GM18870 (cell line): ENCODE data around the gene RFX2.
"Not testable (repeated sequence)": the region's sequence is repeated elsewhere in the genome, so short reads cannot be mapped to it uniquely, and the experiment has no call there.

Experiments
- ATAC-seq: cut with Tn5 transposase; IDR thresholded peaks from one replicate; pipeline ENCODE4 v1.9.1; 2021; ENCODE audit warnings: moderate library complexity; ENCODE audit not compliant: unreplicated experiment

Gene RFX2

GRCh38 chr19:6017576-6017975 is 92.7 kb downstream of the RFX2 start:
- ATAC-seq, result no peak

- ATAC-seq, result no peak
Observed at GRCh38 chr19:6015841-6016545, 94.3 kb downstream of the RFX2 start.

DNA sequence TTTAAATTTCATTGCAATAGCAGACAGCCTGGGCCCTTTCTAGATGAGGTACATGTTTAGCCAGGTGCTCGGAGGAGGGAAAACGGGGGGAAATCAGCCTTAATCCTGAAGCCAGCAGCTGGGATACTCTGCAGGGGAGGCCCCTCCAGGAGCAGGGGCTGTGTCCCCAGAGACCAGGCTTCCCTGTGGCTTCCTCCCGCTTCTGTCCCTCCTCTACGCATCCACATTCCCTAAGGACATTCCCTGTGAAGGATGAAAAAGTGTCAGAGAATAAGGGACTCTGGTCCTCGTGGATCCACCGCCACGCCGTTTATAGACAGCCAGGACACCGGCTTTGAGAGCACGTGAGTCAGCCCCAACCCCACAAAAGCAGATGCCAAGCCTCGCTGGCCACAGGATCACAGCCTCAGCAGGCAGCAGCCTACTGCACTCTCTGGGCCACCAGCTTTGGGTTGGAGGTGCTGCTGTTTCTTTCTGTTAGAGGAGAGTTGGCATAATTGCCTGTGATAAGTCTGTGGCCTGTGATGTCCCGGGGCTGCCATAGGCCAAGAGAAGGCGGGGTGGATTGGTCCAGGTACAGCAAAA is 95.7 kb downstream of the RFX2 start:
- ATAC-seq, result no peak

DNA sequence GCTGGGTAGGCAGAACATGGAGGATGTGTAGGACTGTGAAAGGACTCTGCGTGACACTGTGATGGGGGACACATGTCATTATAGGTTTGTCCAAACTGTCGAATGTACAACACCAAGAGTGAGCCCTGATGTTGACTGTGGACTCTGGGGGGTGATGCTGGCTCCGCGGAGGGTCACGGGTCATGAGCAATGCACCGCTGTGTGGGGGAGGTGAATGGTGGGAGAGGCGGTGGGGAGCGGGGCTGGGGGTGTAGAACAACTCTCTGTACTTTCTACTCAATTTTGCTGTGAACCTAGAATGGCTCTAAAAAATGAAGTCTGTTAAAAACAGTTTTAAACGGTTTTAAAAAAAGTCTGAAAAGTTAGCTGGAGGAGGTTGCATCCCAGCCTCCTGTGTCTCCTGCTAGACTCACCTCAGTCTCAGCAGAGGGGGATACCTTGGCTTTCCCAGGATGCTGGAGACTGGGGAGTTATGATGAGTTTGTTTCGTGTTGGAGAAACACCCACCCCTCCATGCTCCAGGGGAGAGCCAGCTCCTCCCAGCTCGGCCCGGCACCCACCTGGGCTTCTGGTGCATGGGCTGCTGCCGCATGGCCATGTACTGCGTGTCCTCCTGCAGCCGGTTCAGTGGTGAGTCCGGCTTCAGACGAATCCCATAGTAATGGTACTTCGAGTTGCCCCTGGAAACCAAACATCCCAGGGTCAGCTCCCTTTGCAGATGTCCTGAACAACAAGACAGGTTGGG is 97.7 kb downstream of the RFX2 start:
- ATAC-seq, result no peak

DNA sequence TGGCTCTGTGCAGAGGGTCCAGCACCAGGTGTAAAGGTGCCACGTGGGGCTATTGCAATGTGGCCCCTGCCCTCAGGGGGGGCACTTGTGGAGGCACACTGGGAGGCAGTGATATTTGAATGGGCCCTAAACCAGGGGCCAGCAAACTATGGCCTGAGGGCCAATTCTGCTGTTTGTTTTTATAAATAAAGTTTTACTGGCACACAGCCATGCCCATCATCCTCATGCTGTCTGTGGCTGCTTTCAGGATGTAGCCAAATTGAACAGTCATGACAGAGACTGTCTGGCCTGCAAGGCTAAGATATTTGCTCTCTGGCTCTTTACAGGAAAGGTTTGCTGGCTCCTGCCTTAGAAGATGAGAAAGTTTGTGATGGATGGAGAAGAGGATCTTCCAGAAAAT is 98.5 kb downstream of the RFX2 start:
- no peak for ATAC-seq

DNA sequence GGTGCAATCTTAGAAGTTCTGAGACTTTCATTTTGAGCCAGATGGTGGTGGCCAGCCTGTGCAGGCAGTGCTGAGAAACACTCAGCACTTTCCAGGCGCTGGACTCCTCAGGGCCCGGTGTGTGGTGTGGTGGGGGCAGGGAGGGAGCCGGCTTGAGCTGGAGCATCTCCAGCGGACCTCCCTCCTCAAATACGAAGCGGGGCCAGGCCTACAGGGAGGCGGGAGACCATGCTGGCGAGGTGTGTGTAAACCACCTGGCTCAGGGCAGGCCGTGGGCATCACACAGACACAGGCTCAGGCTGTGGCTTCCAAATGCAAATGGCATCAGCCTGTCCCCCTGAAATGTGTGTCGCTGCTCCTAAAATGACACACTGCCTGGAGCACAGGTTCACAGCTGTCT is 99.1 kb downstream of the RFX2 start:
- ATAC-seq, result no peak

DNA sequence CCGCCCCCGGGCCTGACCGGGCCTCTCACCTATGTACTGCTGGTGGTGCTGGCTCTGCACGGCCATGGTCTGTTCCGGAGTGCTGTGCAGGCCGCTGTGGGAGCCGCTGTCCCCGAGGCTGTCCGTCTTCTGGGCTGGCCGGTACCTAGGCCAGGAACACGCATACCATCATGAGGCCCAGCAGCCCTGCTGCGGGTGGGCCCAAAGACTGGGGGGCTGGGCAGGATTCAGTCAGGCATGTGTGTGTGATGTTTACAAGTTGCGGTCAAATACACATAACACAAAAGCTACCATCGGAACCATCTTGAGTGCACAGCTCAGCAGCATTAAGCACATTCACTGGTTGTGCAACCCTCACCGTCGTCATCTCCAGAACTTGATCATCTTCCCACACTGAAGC is 100.2 kb downstream of the RFX2 start:
- ATAC-seq, result no peak

DNA sequence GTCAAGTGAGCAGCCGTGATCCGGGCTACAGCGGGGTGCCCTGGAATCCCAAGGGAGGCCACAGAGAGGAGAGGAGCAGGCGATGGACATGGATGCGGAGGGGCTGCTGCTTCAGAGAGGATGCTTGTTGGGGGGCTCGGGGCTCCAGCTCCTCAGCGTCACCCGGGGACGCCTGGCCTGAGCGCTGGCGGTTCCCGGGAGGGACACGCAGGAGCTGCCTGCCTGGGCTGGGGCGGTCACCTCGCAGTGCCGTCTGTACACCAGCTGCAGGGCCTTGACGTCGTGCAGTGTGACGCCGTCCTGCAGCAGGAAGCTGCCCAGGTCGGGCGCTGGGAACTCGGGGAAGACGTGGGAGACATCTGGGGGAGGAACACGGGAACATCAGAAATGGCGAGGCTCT is 102.4 kb downstream of the RFX2 start:
- no peak for ATAC-seq

DNA sequence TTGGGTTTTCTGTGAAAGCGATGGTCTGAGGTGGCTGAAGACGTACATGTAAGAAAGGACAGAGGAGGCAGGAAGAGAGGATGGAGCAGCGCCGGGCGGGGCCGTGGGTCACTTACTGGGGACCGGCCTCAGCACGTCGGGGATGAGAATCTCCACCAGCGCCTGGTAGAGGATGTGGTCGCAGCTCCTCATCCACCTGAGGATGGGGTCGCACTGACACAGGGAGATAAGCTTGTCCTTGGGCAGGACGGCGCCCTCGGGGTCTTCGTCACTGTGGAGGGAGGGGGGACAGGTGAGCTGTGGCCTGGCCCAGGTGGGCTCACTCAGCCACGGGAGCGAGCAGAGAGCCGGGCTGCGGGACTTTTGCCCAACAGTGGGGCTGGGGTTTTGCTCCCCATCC is 103.4 kb downstream of the RFX2 start:
- ATAC-seq, result no peak

DNA sequence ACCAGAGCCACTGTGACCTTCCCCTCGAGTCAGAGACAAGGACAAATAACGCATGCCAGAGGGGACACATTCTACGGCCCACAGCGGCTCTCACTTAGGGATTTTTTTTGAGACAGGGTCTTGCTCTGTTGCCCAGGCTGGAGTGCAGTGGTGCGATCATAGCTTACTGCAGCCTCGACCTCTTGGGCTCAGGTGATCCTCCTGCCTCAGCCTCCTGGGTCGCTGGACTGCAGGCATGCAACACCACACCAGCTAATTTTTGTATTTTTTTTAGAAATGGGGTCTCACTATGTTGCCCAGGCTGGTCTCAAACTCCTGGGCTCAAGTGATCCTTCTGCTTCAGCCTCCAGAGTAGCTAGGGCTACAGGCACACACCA is 104.2 kb downstream of the RFX2 start:
- not testable (repeated sequence) for ATAC-seq

GRCh38 chr19:6005321-6006069 is 104.8 kb downstream of the RFX2 start:
- ATAC-seq, result no peak

GRCh38 chr19:6003976-6004375 is 106.3 kb downstream of the RFX2 start:
- no peak for ATAC-seq

GRCh38 chr19:6002591-6002990 is 107.7 kb downstream of the RFX2 start:
- no peak for ATAC-seq

DNA sequence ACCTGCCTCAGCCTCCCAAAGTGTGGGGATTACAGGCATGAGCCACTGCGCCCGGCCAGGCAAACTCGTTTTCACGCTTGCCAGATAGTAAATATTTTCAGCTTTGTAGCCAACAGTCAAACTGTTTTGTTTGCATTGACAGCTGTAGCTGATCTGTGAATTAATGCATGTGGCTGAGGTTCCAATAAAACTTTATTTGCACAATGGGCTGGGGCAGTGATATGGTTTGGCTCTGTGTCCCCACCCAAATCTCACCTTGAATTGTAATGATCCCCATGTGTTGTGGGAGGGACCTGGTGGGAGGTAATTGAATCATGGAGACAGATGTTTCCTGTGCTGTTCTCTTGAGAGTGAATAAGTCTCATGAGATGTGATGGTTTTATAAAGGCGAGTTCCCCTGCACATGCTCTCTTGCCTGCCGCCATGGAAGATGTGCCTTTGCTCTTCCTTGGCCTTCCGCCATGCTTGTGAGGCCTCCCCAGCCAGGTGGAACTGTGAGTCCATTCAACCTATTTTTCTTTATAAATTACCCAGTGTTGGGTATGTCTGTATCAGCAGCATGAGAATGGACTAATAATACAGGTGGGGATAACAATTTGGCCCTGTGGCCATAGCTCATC is 110.0 kb downstream of the RFX2 start:
- ATAC-seq, result no peak

DNA sequence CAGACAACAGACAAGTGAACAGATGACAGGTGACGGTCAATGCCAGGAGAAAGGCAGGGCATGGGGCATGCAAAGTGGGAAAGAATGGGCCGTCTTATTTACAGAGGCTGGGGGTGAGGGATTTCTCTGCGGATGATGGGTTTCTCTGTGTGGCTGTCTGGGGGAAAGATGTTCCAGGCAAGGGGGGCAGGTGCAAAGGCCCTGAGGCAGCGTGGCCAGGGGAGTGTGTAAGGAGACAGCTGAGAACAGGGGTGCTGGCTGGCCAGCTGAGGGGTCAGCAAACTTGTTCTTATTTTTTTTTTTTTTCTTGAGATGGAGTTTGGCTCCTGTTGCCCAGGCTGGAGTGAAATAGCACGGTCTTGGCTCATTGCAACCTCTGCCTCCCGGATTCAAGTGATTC is 110.6 kb downstream of the RFX2 start:
- no peak for ATAC-seq

GRCh38 chr19:5997371-5997770 is 112.9 kb downstream of the RFX2 start:
- ATAC-seq, result no peak

- ATAC-seq, result no peak
Observed at GRCh38 chr19:5996623-5997320, 113.5 kb downstream of the RFX2 start.

DNA sequence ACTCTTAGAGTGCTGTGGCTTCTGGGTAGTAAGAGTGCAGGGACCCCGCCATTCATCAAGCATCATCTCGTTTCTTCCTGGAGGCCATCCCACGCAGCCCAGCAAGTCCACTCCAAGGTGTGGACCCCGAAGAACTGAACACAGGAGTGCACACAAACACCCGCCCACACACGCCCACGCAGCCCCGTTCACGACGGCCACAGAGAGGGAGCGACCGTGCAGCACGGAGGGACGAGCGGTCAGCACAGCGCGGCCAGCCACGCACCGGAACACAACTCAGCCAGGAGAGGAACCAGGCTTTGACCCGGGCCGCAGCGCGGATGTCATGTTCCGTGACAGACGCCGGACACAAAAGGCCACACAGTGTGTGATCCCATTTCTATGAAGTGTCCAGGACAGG is 114.2 kb downstream of the RFX2 start:
- no peak for ATAC-seq

DNA sequence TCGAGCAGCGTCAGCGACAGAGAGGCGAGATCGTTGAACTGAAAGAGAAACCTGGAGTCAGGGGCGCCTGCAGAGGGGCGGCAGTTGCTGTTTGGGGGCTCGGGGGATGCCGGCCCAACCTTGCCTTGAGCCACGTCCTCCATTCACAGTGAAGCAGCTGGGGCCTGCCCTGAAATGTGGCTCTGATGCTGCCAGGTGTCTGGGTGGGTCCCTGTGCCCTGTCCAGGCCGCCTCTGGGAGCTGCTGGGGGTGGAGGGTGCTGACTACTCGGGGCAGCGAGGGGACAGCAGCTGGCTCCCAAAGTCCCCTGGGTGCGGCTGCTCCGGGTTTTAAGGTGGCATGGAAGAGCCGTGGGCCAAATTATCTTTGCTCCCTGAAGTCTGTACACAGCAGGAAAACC is 114.7 kb downstream of the RFX2 start:
- ATAC-seq, result no peak

- no peak for ATAC-seq
Observed at GRCh38 chr19:5994405-5995165, 115.7 kb downstream of the RFX2 start.
